SK-N-SH (cell line): Measurements from ENCODE around the gene HRH2.

ENCODE experiments used
- YY1 ChIP-seq: IDR thresholded peaks from 2 replicates; pipeline ENCODE4 v1.4.0; 2012; ENCODE audit warnings: low read depth, mild to moderate bottlenecking
- TF ChIP-seq, protein P1 (sequence below): IDR thresholded peaks from 2 replicates; pipeline ENCODE4 v1.4.0; 2012; ENCODE audit warnings: low read depth, borderline replicate concordance

DNA sequence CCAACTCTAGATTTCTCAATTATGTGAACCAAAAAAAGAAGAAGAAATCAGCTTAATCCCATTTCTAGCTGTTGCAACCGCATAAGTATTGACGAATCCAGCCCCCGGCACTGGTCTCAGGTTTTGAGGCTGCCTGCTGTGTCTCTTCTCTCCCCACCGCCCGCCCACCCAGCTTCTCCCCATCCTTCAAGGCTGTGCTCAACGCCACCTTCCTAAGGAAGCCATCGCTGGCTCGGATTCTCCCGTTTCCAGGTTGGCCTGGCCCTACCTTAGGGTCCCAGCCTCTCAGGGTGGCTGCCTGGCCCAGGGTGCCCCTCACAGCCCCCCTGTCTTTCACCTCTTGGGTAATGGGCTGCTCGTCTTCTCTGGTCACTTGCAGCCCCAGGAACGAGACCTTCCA, 77.8 kb downstream of the HRH2 start:
- no peak for TF ChIP-seq YY1
- TF ChIP-seq, protein P1, sequence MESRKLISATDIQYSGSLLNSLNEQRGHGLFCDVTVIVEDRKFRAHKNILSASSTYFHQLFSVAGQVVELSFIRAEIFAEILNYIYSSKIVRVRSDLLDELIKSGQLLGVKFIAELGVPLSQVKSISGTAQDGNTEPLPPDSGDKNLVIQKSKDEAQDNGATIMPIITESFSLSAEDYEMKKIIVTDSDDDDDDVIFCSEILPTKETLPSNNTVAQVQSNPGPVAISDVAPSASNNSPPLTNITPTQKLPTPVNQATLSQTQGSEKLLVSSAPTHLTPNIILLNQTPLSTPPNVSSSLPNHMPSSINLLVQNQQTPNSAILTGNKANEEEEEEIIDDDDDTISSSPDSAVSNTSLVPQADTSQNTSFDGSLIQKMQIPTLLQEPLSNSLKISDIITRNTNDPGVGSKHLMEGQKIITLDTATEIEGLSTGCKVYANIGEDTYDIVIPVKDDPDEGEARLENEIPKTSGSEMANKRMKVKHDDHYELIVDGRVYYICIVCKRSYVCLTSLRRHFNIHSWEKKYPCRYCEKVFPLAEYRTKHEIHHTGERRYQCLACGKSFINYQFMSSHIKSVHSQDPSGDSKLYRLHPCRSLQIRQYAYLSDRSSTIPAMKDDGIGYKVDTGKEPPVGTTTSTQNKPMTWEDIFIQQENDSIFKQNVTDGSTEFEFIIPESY = no peak
